ENCODE measurements around the gene IFNA21. TPM values are rescaled to one million over a fixed set of nuclear protein-coding genes. Genes with fewer than 3 reads are reported as not detected.
"Not testable (repeated sequence)": the region's sequence is repeated elsewhere in the genome, so short reads cannot be mapped to it uniquely, and the experiment has no call there.

The IFNA21 gene
- total RNA-seq, 3 donors from 2014 or later = not detected

DNA sequence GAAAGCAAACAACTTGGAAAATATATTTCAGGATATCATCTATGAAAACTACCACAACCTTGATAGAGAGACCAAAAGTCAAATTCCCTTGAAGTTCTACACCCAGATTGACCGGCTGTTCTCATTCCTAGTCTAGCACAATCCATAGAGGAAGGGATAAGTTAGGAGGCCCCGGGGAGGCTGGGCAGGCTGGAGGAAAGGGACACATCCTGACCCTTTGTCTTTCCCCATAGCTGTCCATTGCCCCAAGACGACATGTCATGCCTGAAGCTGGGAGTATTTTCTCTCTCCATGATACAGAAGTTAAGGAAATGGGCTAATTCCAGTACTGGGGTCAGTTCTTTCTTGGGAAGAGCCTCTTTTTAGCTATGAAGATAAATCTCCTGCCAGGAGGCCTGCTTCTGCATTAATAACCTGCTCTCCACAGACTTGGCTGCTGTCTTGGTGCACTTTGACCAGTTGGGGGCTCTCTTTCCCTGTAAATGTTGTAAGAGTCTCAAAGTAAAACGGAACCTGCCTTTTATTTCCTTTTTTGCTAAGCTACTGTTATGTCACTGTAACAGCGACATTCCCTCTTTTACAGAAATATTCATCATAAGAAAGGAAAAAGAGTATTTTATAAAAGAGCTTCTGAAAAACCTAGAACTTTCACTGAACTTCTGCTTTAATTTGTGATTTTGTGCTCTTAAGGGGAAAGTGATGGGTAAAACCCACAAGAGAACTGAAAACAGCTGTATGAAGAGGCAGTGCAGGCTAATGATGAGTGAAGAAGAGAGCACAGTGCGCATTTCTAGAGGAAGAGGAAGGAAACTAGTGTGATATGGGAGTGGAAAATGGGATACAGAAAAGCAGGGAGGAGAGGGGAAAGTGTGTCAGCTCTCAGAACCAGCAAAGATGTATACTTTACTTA lies 28.7 kb upstream of the IFNA21 start:
- H3K4me1 ChIP-seq; H3K27ac ChIP-seq; H3K27me3 ChIP-seq; intact Hi-C loops (cut with DNase I; ENCODE audit: low total_unique reads); H3K4me3 ChIP-seq; H3K36me3 ChIP-seq; DNase-seq (ENCODE audit: low spot score in 2 of 2); H3K9me3 ChIP-seq: not testable (repeated sequence)
- TF ChIP-seq, protein P1, sequence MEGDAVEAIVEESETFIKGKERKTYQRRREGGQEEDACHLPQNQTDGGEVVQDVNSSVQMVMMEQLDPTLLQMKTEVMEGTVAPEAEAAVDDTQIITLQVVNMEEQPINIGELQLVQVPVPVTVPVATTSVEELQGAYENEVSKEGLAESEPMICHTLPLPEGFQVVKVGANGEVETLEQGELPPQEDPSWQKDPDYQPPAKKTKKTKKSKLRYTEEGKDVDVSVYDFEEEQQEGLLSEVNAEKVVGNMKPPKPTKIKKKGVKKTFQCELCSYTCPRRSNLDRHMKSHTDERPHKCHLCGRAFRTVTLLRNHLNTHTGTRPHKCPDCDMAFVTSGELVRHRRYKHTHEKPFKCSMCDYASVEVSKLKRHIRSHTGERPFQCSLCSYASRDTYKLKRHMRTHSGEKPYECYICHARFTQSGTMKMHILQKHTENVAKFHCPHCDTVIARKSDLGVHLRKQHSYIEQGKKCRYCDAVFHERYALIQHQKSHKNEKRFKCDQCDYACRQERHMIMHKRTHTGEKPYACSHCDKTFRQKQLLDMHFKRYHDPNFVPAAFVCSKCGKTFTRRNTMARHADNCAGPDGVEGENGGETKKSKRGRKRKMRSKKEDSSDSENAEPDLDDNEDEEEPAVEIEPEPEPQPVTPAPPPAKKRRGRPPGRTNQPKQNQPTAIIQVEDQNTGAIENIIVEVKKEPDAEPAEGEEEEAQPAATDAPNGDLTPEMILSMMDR (IDR thresholded peaks at IDR 0.05) = peak in 1 of 3 donors; percentile 16

DNA sequence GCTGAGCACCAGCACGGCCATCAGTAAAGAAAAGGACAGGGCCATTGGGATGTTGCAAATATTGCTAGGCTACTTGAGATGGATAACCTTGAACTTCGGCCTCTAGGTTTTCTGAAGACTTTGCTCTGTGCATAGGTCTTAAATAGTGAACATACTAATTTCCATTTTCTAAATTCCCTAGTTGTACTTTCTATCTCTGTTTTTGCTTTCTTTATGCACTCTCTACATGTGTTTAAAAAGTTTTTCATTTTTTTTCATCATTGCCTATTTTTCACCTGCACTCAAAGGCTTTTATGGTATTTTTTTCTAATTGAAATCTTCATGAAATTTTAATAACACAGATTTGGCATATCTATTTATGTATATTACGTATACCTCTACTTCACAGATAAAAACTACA lies 21.0 kb upstream of the IFNA21 start, which contains the start of gene IFNA4:
TSS of gene IFNA4 (minus strand) at position 101 of the 400 bp plus-strand sequence. CDS start at position 45, 56 bp downstream.
- H3K4me3 ChIP-seq; H3K27me3 ChIP-seq; H3K36me3 ChIP-seq; DNase-seq (ENCODE audit: low spot score in 2 of 2); H3K4me1 ChIP-seq; intact Hi-C loops (cut with DNase I; ENCODE audit: low total_unique reads); H3K27ac ChIP-seq; H3K9me3 ChIP-seq: not testable (repeated sequence)

DNA sequence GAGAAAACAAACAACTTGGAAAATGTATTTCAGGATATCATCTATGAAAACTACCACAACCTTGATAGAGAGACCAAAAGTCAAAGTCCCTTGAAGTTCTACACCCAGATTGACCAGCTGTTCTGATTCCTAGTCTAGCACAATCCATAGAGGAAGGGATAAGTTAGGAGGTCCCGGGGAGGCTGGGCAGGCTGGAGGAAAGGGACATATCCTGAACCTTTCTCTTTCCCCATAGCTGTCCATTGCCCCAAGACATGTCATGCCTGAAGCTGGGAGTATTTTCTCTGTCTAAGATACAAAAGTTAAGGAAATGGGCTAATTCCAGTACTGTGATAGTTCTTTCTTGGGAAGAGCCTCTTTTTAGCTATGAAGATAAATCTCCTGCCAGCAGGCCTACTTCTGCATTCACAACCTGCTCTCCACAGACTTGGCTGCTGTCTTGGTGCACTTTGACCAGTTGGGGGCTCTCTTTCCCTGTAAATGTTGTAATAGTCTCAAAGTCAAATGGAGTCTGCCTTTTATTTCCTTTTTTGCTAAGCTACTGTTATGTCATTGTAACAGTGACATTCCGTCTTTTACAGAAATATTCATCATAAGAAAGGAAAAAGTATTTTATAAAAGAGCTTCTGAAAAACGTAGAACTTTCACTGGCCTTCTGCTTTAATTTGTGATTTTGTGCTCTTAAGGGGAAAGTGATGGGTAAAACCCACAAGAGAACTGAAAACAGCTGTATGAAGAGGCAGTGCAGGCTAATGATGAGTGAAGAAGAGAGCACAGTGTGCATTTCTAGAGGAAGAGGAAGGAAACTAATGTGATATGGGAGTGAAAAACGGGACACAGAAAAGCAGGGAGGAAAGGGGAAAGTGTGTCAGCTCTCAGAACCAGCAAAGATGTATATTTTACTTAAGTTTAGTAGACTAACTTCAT lies 16.6 kb upstream of the IFNA21 start:
- DNase-seq (ENCODE audit: low spot score in 2 of 2); H3K27ac ChIP-seq; H3K4me1 ChIP-seq; H3K36me3 ChIP-seq; intact Hi-C loops (cut with DNase I; ENCODE audit: low total_unique reads); H3K4me3 ChIP-seq; H3K27me3 ChIP-seq; H3K9me3 ChIP-seq: not testable (repeated sequence)

DNA sequence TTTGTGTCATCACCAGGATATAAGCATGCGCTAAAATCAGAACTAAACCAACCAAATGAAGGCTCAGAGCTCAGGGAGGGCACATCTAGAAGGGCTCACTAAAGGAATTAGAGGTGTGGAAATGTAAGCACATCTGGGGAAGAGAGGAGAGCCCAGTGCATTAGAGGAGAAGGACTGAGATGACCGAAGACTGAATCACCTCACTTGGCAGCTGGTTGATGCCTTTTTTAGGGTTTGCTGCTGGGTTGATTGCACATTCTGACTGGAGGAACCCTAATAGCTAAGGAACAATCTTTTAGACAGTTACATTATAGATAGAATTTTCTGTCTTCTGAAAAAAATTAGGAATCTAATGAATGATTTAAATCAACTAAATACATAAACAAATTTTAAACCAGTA lies 8.2 kb upstream of the IFNA21 start:
- no peaks in the 10 kb centered on the region for H3K4me1 ChIP-seq
- TF ChIP-seq POLR2AphosphoS5 (IDR thresholded peaks at IDR 0.05) (no peak), POLR2A (IDR thresholded peaks at IDR 0.05) (no peak)
- TF ChIP-seq, protein P1 (IDR thresholded peaks at IDR 0.05) = no peak
- H3K27me3 ChIP-seq = no peaks in the 10 kb centered on the region
- no peaks in the 10 kb centered on the region for H3K36me3 ChIP-seq
- no peaks in the 10 kb centered on the region for H3K9me3 ChIP-seq
- H3K4me3 ChIP-seq = no peak overlapping the region
- no peak overlapping the region for H3K27ac ChIP-seq
- intact Hi-C loops (cut with DNase I; ENCODE audit: low total_unique reads) = no loop called here
- no peak for DNase-seq (ENCODE audit: low spot score in 2 of 2)

DNA sequence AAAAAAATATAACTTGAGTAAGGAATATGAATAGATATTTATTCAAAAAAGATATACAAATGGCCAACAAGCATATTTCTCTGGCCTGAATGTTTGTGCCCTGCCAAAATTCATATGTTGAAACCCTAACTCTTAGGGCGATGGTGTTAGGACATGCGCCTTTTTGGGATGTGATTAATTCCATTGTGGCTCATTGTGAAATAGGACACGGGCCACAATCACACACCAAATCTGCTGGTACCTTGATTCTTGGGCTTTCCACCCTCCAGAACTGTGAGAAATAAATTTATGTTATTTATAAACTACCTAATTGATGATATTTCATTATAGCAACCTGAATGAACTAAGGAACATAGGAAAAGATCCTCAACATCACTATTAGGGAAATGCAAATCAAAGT lies 5.7 kb upstream of the IFNA21 start:
- intact Hi-C loops (cut with DNase I; ENCODE audit: low total_unique reads) = no loop called here
- Histone ChIP-seq H3K4me3 (no peak overlapping the region), H3K27ac (no peak overlapping the region), H3K27me3 (no peaks in the 10 kb centered on the region), H3K4me1 (no peaks in the 10 kb centered on the region), H3K9me3 (no peaks in the 10 kb centered on the region), H3K36me3 (no peaks in the 10 kb centered on the region)
- DNase-seq (ENCODE audit: low spot score in 2 of 2) = no peak
- no peak for TF ChIP-seq POLR2AphosphoS5 (IDR thresholded peaks at IDR 0.05)
- TF ChIP-seq POLR2A (IDR thresholded peaks at IDR 0.05) = no peak
- TF ChIP-seq, protein P1 (IDR thresholded peaks at IDR 0.05) = no peak

DNA sequence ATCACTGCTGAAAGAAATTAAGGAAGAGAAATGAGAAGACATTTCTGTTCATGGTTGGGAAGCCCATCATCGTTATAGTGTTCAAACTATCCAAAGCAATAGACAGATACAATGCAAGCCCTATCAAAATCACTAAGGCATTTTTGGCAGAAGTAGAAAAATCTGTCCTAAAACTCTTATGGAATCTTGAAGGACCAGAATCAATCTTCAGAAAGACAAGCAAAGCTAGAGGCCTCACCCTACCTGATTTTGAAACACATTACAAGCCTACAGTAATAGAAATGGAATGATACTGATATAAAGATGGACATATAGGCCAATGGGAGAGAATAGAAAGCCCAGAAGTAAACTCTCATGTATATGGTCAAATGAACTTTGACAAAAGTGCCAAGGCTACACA lies 4.9 kb upstream of the IFNA21 start:
- Histone ChIP-seq H3K27me3 (no peaks in the 10 kb centered on the region), H3K9me3 (no peaks in the 10 kb centered on the region), H3K4me3 (no peak overlapping the region), H3K36me3 (no peaks in the 10 kb centered on the region), H3K27ac (no peak overlapping the region), H3K4me1 (no peaks in the 10 kb centered on the region)
- intact Hi-C loops (cut with DNase I; ENCODE audit: low total_unique reads) = no loop called here
- DNase-seq (ENCODE audit: low spot score in 2 of 2) = no peak
- TF ChIP-seq POLR2A (IDR thresholded peaks at IDR 0.05) (no peak), POLR2AphosphoS5 (IDR thresholded peaks at IDR 0.05) (no peak)
- TF ChIP-seq, protein P1 (IDR thresholded peaks at IDR 0.05) = no peak
